Heart left ventricle (tissue), 13 donors: Measurements from ENCODE around the gene JPH3.

Experiments used
- CTCF ChIP-seq, 12 donors: fragments of 200-600 bp; sonication (generic) in 4 of 12; IDR thresholded peaks; one replicate each; pipeline versions ENCODE4 v1.5.0 to v1.8.0; 2018 to 2022; ENCODE audit warnings: antibody characterized with exemption in 12 of 12, mild to moderate bottlenecking in 5 of 12
- POLR2A ChIP-seq, 2 donors: fragments of 450-650 bp; IDR thresholded peaks; one replicate each; pipeline ENCODE4 v1.6.1; 2017; ENCODE audit warnings: antibody characterized with exemption in 2 of 2, mild to moderate bottlenecking in 2 of 2, moderate library complexity in 2 of 2
- donor health status: ischemic (EF 13 %, LVEDD 7.1; RV severe dilation, severe dysfunction).
- donor health status: DM: no; HTN: yes; CAD: no.
- donor health status: DM: no; HTN: no; CAD: no.
- donor health status: ischemic (EF 25% LVEDD 6.9; RV normal size, moderate dysfunction).
- donor health status: ischemic (EF 25% LVEDD 5.7; RV mildly dilated, moderate dysfunction).
- donor health status: ischemic (EF 35%, LVEDD 5.7; RV mildly dilated, moderate dysfunction).
- donor health status: nonischemic (EF 11% LVEDD 7.7; RV severe dilation, severe dysfunction).
- donor health status: DM: yes; HTN: yes; CAD: no.
- donor health status: PGD.
- donor health status: ischemic (EF 29% LVEDD 5.4; RV normal size, mild dysfunction).
- donor health status: nonischemic (EF 23%, LVEDD 6.1; RV moderate dilation, normal function).

- TF ChIP-seq CTCF (IDR thresholded peaks at IDR 0.05) (no peak), POLR2A (IDR thresholded peaks at IDR 0.05) (no peak)
Observed at GRCh38 chr16:87686697-87687096, 84.4 kb downstream of the JPH3 start.
